Skeletal muscle cell (primary cell): ENCODE results near the gene BRME1.
"Not testable (repeated sequence)": the region's sequence is repeated elsewhere in the genome, so short reads cannot be mapped to it uniquely, and the experiment has no call there.

Experiments used
- DNase-seq: peaks from one replicate; pipeline ENCODE4 v3.0.0-alpha.2; 2010; ENCODE audit warnings: low read depth
- H3K4me3 ChIP-seq: 2 replicates; pipeline ENCODE4 v1.5.1; 2011; ENCODE audit warnings: low read depth, mild to moderate bottlenecking, control low read depth, low read length, moderate library complexity

The BRME1 gene

DNA sequence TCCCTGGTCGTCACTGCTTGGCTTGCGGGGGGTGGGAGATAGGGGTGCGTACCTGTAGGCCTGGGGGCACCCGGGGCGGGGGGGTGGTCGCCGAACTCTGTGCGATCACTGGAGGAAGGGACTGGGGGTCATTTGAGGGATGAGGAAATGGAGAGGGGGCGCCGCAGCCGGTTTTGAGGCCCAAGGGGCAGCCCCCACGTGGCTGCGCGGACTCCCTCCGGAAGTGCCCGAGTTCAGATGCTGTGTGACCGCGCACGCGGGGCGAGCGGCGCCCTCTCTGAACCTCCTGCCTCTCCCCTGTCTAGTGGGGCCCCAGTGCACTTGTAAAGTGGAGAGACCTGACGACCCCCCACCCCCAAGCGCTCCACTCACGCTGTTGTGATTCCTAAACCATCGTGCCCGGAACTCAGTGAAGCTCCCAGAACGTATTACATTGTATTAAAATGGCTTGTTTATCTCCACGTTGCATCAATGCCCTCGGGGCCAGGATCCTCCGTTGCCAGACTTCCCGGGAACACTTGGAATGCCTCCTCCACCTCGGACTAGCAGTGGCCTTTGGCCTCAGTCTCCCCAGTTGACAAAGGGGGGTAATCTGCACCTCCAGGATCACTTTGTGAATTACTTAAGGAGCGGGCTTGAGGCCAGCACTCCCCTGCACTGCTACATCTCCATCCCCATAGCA lies 31.9 kb downstream of the BRME1 start:
- DNase-seq: no peak
- no peak overlapping the region for H3K4me3 ChIP-seq

DNA sequence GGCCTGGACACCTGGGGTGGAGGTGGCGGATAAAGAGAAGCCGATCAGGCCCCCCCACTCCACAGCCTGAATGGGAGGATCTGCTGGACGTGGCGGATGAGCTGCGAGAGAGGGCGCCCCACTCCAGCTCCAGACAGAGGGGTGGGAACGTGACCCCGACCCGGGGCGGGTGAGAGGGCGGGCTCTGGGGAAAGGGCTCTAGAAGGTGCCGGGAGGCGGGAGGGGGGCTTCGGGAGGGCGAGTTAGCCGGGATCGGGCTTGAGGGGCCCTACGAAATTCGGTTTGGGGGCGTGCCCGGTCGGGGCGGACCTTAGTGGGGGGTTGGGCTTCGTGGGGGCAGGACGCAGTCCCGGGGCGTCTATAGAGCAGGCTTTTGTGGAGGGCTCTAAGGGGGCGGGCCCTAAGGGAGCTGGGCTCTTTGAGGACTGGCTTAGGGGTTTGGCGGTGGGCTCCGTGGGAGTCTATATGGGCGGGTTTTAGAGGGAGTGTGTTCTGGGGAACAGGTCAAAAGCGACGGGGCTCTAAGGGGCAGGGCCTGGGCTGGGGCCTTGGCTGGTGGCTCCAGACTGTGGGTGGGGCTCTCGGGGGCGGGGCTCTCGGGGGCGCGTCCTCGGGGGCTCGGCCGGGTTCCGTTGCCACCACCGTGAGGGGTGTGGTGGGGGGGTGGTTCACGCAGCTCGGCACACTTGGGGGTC lies 33.1 kb downstream of the BRME1 start:
- peak overlapping the region; percentile 23 for H3K4me3 ChIP-seq
- no peak for DNase-seq

GRCh38 chr19:13872339-13872694 lies 33.6 kb downstream of the BRME1 start:
- H3K4me3 ChIP-seq: no peak overlapping the region
- no peak for DNase-seq

GRCh38 chr19:13870873-13871272 lies 35.0 kb downstream of the BRME1 start:
- no peak for DNase-seq
- H3K4me3 ChIP-seq: no peak overlapping the region

DNA sequence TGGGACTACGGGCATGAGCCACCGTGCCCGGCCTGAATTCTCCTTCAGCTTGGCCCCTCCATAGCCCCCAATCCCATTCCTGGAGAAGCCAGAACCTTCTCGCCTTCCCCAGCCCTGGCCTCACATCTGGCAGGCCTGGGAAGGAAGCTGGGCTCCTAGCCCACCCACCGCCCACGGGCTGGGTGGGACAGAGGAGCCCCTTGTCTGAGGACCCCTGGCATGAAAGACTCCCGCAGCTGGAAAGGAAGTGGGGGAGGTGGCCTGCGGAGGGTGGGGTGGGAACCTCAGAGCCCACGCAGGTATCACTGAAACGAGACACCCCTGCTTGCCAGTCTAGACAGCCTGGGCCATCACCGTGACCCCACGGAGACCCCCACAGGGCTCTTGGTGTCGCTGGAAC lies 36.6 kb downstream of the BRME1 start:
- no peak overlapping the region for H3K4me3 ChIP-seq
- DNase-seq: no peak

DNA sequence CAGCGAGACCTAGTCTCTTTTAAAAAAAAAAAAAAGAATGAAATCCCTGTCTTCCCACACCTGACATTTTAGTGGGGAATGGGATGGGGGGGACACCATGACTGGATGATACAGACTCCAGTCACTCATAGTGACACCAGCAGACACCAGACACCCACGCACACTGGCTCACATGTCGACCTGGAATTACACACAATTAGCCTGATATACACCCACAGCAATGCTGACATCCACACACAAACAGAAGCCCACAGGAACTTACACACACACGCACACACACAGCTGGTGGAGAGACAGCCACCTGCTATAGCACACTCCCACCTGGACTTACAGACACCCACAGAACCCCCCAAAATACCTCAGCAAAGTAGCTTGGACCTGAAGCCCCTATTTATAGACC lies 37.3 kb downstream of the BRME1 start:
- H3K4me3 ChIP-seq: no peak overlapping the region
- no peak for DNase-seq

DNA sequence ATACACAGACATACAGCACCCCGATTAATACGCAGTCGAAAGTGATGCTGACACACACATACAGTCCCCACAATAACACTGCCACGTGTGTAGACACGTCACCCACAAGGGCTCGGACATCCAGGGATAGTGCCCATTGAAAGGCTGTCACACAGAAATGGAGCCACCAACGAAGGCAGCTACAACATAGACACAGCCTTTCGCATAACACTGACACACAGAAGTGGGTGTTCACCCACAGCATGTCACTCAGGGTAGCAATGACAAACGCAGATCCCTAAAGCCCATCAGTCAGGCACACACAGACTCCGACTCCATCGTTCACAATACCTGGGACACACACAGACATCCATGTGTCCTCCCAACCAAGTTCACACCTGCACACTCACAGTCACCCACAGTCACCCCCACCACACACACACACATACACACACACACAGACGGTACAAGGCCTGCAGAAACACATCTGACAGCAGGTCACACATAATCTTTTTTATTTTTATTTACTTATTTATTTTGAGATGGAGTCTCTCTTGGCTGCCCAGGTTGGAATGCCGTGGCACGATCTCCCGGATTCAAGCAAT lies 39.4 kb downstream of the BRME1 start:
- peak overlapping the region; percentile 54 for H3K4me3 ChIP-seq
- no peak for DNase-seq

GRCh38 chr19:13865571-13866462 lies 40.1 kb downstream of the BRME1 start:
- DNase-seq: no peak
- H3K4me3 ChIP-seq: peak overlapping the region; percentile 54

GRCh38 chr19:13864667-13865570 lies 41.0 kb downstream of the BRME1 start:
- H3K4me3 ChIP-seq: peak overlapping the region; percentile 54
- DNase-seq: no peak

- DNase-seq: no peak
- no peak overlapping the region for H3K4me3 ChIP-seq
Observed at GRCh38 chr19:13864046-13864666, 41.8 kb downstream of the BRME1 start.

DNA sequence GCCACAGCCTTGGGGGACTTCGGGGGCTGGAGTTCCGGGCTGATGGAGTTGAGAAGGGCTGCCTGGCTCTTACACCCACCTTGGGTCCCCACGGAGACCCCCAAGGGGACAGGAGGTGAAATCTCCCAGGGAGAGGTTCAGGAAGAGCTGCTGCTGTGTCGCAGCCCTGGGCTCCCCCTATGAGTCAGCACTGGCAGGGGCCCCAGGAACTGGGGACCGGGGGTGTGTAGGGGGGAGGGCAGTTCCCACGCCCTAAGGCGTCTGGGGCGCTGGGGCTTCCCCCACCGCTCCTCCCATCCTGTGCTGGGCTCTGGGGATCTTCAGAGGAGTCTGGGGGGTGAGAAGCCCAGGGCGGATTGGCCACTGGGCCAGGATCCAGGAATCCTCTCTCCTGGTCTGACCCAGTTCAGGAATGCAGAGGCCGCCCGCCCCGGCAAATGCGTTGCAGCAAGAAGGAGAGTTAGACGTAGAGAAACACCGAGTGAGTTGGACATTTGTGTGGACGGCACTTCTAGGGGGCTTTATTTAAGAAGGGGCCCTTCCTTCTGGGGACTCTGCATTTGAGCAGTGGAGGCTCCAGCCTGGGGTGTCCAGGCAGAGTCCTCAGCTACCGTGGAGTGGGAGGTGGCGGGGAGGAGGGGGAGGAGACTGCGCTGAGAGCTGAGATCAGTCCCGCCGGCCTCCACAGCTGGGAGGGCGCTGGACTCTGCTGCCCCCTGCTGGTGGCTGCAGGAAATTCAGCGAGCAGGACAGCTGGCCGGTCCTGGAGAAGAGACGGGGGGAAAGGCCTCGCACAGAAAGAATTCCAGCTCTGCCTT lies 44.0 kb downstream of the BRME1 start:
- DNase-seq: peak; percentile 74
- peak overlapping the region; percentile 38 for H3K4me3 ChIP-seq

- peak overlapping the region; percentile 38 for H3K4me3 ChIP-seq
- no peak for DNase-seq
Observed at GRCh38 chr19:13861392-13861713, 44.6 kb downstream of the BRME1 start.

- no peak overlapping the region for H3K4me3 ChIP-seq
- DNase-seq: no peak
Observed at GRCh38 chr19:13860679-13861391, 45.1 kb downstream of the BRME1 start.

DNA sequence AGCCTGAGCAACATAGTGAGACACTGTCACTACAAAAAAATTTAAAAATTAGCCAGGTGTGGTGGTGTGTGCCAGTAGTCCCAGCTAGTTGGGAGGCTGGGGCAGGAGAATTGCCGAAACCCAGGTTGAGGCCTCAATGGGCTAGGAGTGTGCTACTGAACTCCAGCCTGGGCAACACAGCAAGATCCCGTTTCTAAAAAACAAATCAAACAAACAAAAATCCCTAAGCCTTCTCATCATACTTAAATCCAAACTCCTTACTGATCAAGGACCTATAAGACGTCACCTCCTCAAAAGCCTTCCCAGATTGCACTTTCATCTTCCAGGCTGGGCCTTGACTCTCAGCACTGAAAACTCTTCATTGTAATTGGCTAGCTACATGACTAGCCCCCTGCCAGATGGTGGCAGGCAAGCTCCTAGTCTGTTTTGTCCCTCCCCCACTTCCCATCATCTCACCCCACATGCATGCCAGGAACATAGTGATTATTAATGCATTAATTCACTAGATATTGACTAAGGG lies 46.5 kb downstream of the BRME1 start:
- H3K4me3 ChIP-seq: no peak overlapping the region
- DNase-seq: no peak

GRCh38 chr19:13856497-13856896 lies 49.4 kb downstream of the BRME1 start:
- no peak overlapping the region for H3K4me3 ChIP-seq
- DNase-seq: no peak

- H3K4me3 ChIP-seq, DNase-seq: not testable (repeated sequence)
Observed at GRCh38 chr19:13852171-13852707, 53.7 kb downstream of the BRME1 start.

GRCh38 chr19:13851734-13852114 lies 54.2 kb downstream of the BRME1 start:
- not testable (repeated sequence) for H3K4me3 ChIP-seq

More at GRCh38 chr19:13851734-13852114, 54.2 kb downstream of the BRME1 start:
- DNase-seq: not testable (repeated sequence)
